Hepatocyte (in vitro differentiated cells): ENCODE results near the gene LRRIQ3.

ENCODE experiments used
- EZH2 ChIP-seq: fragments of 200-600 bp; sonication (generic); IDR thresholded peaks from 2 replicates; pipeline ENCODE4 v1.6.1; 2016; ENCODE audit warnings: antibody characterized with exemption, mild to moderate bottlenecking, borderline replicate concordance
- TF ChIP-seq, protein P1 (sequence below): fragments of 200-600 bp; sonication (generic); IDR thresholded peaks from 2 replicates; pipeline ENCODE4 v1.5.1; 2016; ENCODE audit warnings: antibody characterized with exemption, mild to moderate bottlenecking; ENCODE audit not compliant: poor library complexity

DNA sequence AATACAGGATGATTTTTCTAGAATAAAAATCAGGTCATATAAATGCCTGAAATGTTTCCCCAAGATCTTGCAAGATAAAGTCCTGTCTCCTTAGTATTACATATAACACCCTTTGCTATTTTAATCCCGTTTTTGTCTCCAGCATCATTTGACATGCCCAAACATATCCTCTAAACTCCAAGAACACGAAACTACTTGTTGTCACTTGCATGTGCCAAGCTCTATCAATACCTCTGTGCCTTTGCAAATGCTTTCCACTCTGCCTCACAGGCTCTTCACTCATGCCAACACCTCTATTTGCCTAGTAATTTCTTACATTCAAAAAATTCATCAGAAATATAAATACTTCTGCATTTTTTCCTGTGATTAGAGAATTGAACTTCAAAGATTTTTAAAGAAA, 37.9 kb downstream of the LRRIQ3 start:
- TF ChIP-seq EZH2: no peak
- TF ChIP-seq, protein P1, sequence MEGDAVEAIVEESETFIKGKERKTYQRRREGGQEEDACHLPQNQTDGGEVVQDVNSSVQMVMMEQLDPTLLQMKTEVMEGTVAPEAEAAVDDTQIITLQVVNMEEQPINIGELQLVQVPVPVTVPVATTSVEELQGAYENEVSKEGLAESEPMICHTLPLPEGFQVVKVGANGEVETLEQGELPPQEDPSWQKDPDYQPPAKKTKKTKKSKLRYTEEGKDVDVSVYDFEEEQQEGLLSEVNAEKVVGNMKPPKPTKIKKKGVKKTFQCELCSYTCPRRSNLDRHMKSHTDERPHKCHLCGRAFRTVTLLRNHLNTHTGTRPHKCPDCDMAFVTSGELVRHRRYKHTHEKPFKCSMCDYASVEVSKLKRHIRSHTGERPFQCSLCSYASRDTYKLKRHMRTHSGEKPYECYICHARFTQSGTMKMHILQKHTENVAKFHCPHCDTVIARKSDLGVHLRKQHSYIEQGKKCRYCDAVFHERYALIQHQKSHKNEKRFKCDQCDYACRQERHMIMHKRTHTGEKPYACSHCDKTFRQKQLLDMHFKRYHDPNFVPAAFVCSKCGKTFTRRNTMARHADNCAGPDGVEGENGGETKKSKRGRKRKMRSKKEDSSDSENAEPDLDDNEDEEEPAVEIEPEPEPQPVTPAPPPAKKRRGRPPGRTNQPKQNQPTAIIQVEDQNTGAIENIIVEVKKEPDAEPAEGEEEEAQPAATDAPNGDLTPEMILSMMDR: no peak
